Endothelial cell of umbilical vein (primary cell): ENCODE measurements around the gene ATAD5. TPM values are rescaled to one million over a fixed set of nuclear protein-coding genes. Genes with fewer than 3 reads are reported as not detected.

Experiments
- BruUV-seq: library from RNA; stranded (reverse); fragments of 400-500 nt; replicated peaks from 2 replicates; lab custom pipeline; 2021; lab: Mats Ljungman, UMichigan
- CTCF ChIA-PET: fragments of 300-600, 350-600 bp; sonication (Branson Sonifier 250); formaldehyde crosslinking; loops from one replicate; lab custom pipeline; 2021; ENCODE audit warnings: antibody characterized with exemption, inconsistent platforms; lab: Charles Lee
- POLR2A ChIA-PET: fragments of 300-600, 350-600 bp; sonication (Branson Sonifier 250); formaldehyde crosslinking; loops from one replicate; lab custom pipeline; 2021; ENCODE audit warnings: antibody characterized with exemption, inconsistent platforms; lab: Charles Lee
- DNase-seq: peaks from one replicate; pipeline ENCODE4 v3.0.0-alpha.2; 2011; ENCODE audit warnings: low read depth, low spot score
- FAIRE-seq: peaks from 2 replicates; lab custom pipeline; 2011; peaks lifted over from hg19 to GRCh38; lab: Jason Lieb, UNC
- H2AFZ ChIP-seq: 2 replicates; pipeline ENCODE4 v1.6.0; 2012; ENCODE audit warnings: low read depth, low read length, control low read depth, inconsistent platforms
- H3K27ac ChIP-seq: 2 replicates; pipeline ENCODE4 v1.5.1; 2011; ENCODE audit warnings: low read depth, mild to moderate bottlenecking, control low read depth, low read length, moderate library complexity; ENCODE audit not compliant: insufficient read depth
- H3K27me3 ChIP-seq, 2 experiments: 2 replicates each; pipeline versions ENCODE4 v1.6.0 to v1.6.1; 2011; ENCODE audit warnings: low read length in 2 of 2, mixed read lengths in 1 of 2; ENCODE audit not compliant: control insufficient read depth in 2 of 2, insufficient read depth in 2 of 2
- H3K36me3 ChIP-seq, 2 experiments: 2 replicates in 1 of 2; 3 replicates in 1 of 2; pipeline ENCODE4 v1.5.1; 2011; ENCODE audit warnings: low read length in 2 of 2, mild to moderate bottlenecking in 1 of 2, moderate library complexity in 1 of 2; ENCODE audit not compliant: control insufficient read depth in 2 of 2, insufficient read depth in 2 of 2; ENCODE audit errors: extremely low read depth in 1 of 2
- H3K4me1 ChIP-seq: 3 replicates; pipeline ENCODE4 v1.5.1; 2011; ENCODE audit warnings: mild to moderate bottlenecking, low read length; ENCODE audit not compliant: control insufficient read depth, insufficient read depth; ENCODE audit errors: extremely low read depth
- H3K4me2 ChIP-seq: 2 replicates; pipeline ENCODE4 v1.6.1; 2011; ENCODE audit warnings: low read length, control low read depth, mixed read lengths; ENCODE audit not compliant: insufficient read depth
- H3K4me3 ChIP-seq, 3 experiments: fragments of 200-600 bp in 1 of 3; sonication (generic), shearing (Covaris generic) in 1 of 3; replicated peaks in 1 of 3; 2 replicates each; pipeline ENCODE4 v1.5.1; 2011 to 2016; ENCODE audit warnings: control low read depth in 3 of 3, low read length in 3 of 3, mild to moderate bottlenecking in 2 of 3, inconsistent platforms in 1 of 3, low read depth in 1 of 3, moderate library complexity in 1 of 3; ENCODE audit not compliant: insufficient read depth in 1 of 3
- H3K79me2 ChIP-seq: 2 replicates; pipeline ENCODE4 v1.6.0; 2012; ENCODE audit warnings: low read length, inconsistent platforms; ENCODE audit not compliant: control insufficient read depth, insufficient read depth
- H3K9ac ChIP-seq: replicated peaks from 2 replicates; pipeline ENCODE3; 2011; ENCODE audit warnings: low read length, control low read depth; ENCODE audit not compliant: insufficient read depth; ENCODE audit errors: extremely low read depth
- H3K9me1 ChIP-seq: replicated peaks from 3 replicates; pipeline ENCODE4 v1.6.0; 2011; ENCODE audit warnings: mild to moderate bottlenecking, low read length; ENCODE audit not compliant: control insufficient read depth, insufficient read depth; ENCODE audit errors: extremely low read depth
- H3K9me3 ChIP-seq: replicated peaks from 2 replicates; pipeline ENCODE4 v1.5.1; 2012; ENCODE audit warnings: low read length, inconsistent platforms; ENCODE audit not compliant: control insufficient read depth, insufficient read depth
- H4K20me1 ChIP-seq: replicated peaks from 2 replicates; pipeline ENCODE3; 2011; ENCODE audit warnings: mild to moderate bottlenecking, low read length; ENCODE audit not compliant: control insufficient read depth, insufficient read depth; ENCODE audit errors: extremely low read depth
- CTCF ChIP-seq, 2 donors: IDR thresholded peaks; 1 replicate in 1 of 2; 2 replicates in 1 of 2; pipeline ENCODE4 v1.5.1; 2011; ENCODE audit warnings: low read length in 2 of 2, mild to moderate bottlenecking in 2 of 2, moderate library complexity in 2 of 2, control low read depth in 1 of 2, inconsistent platforms in 1 of 2, low read depth in 1 of 2; ENCODE audit not compliant: insufficient read depth in 1 of 2; ENCODE audit errors: extremely low read depth in 1 of 2
- EZH2 ChIP-seq: IDR thresholded peaks from 2 replicates; pipeline ENCODE4 v1.6.1; 2012; ENCODE audit warnings: borderline replicate concordance, low read depth, mild to moderate bottlenecking, moderate library complexity, low read length, inconsistent platforms; ENCODE audit not compliant: severe bottlenecking
- FOS ChIP-seq: IDR thresholded peaks from 2 replicates; pipeline ENCODE4 v1.6.1; 2011; ENCODE audit warnings: mild to moderate bottlenecking, low read length, moderate library complexity, borderline replicate concordance; ENCODE audit not compliant: insufficient read depth
- GATA2 ChIP-seq: IDR thresholded peaks from 2 replicates; pipeline ENCODE4 v1.7.0; 2011; ENCODE audit warnings: low read depth, mild to moderate bottlenecking, moderate library complexity, mixed read lengths, low read length; ENCODE audit not compliant: insufficient read length, insufficient read depth
- JUN ChIP-seq: IDR thresholded peaks from 2 replicates; pipeline ENCODE4 v1.6.1; 2011; ENCODE audit warnings: borderline replicate concordance, low read depth; ENCODE audit not compliant: insufficient read length, insufficient read depth
- MAX ChIP-seq: IDR thresholded peaks from 2 replicates; pipeline ENCODE4 v1.6.1; 2011; ENCODE audit not compliant: insufficient read depth, insufficient read length
- MYC ChIP-seq: IDR thresholded peaks from one replicate; pipeline ENCODE4 v1.6.1; 2011; ENCODE audit warnings: mild to moderate bottlenecking, low read depth, low read length
- POLR2A ChIP-seq: IDR thresholded peaks from 2 replicates; pipeline ENCODE4 v1.6.1; 2012; ENCODE audit warnings: low read depth, mild to moderate bottlenecking, control low read depth, low read length
- POLR2AphosphoS5 ChIP-seq: IDR thresholded peaks from 2 replicates; pipeline ENCODE4 v1.6.1; 2012; ENCODE audit warnings: low read depth, mild to moderate bottlenecking, control low read depth, low read length, moderate library complexity; ENCODE audit not compliant: insufficient read depth
- dilution Hi-C: fragments of 300-500 bp; cut with MboI; formaldehyde crosslinking; loops from one replicate; pipeline ENCODE4 v1.15.0; 2019; ENCODE audit warnings: low sequenced_read_pairs; ENCODE audit not compliant: extremely low pct_ligation_motif_present
- intact Hi-C: fragments of 100-400 bp; cut with micrococcal nuclease; formaldehyde crosslinking; loops from one replicate; pipeline ENCODE4 v1.10.0; 2022
- polyA plus RNA-seq, 4 experiments: library from polyadenylated mRNA; depleted of rRNA in 3 of 4; stranded (reverse) in 3 of 4; unstranded in 1 of 4; fragments of >200 nt; gene quantifications; 2 replicates each; pipeline versions ENCODE4 v1.2.1 to v1.2.3, GENCODE V29; 2011 to 2012; ENCODE audit warnings: missing spikeins in 1 of 4
- total RNA-seq: library from RNA; stranded (reverse); gene quantifications from 2 replicates; pipeline ENCODE4 v1.2.3, GENCODE V29; 2021

ATAD5 gene
- total and polyA plus RNA-seq, 2 donors (not counting 3 experiments of a cell fraction or from before 2014, with no cell fraction given), result 0.80 to 9.4 TPM

GRCh38 chr17:30886187-30886586 is 54.4 kb downstream of the ATAD5 start:
- intact Hi-C loops (no loop called here), dilution Hi-C loops (no loop called here)
- DNase-seq (no peak), FAIRE-seq (no peak)
- Histone ChIP-seq H3K27ac (no peak overlapping the region), H3K27me3 (no peaks in the 10 kb centered on the region), H3K36me3 (no peaks in the 10 kb centered on the region), H3K9me3 (no peaks in the 10 kb centered on the region), H3K4me3 (no peak overlapping the region), H3K9me1 (no peaks in the 10 kb centered on the region), H2AFZ (no peak overlapping the region), H3K9ac (no peak overlapping the region), H3K79me2 (no peaks in the 10 kb centered on the region), H4K20me1 (no peaks in the 10 kb centered on the region), H3K4me2 (no peak overlapping the region), H3K4me1 (no peaks in the 10 kb centered on the region)
- BruUV-seq, result no TSS peak
- no peak for TF ChIP-seq FOS
- TF ChIP-seq POLR2A, result no peak
- TF ChIP-seq POLR2AphosphoS5, result no peak
- no peak for TF ChIP-seq JUN
- no peak for TF ChIP-seq CTCF (IDR thresholded peaks at IDR 0.05; ENCODE audit: extremely low read depth in 1 of 2, insufficient read depth in 1 of 2, low read depth in 1 of 2, low read length in 2 of 2)
- TF ChIP-seq MAX, result no peak
- ChIA-PET CTCF (no interaction called here), POLR2A (no interaction called here)

DNA sequence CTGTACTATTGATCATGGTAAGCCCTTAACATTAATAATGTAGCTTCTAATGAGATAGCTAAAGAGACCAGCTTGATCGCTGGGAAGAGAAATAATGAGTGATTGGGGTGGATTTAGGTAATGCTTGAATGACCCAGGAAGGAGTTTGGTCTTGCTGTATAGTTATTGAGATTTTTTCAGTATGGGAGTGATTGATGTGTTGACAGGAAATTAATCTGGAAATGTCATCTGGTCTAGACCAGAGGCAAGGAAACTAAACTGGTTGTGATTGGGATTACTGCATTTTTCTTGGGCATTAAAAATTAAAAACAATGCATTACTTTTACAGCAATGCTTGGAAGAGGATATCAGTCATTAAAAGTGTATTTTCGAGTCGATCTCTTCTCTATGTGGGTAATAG is 62.5 kb downstream of the ATAD5 start:
- FAIRE-seq (peak; percentile 43), DNase-seq (peak; percentile 2)
- no peak overlapping the region for H2AFZ ChIP-seq
- BruUV-seq, result TSS peak; percentile 14
- H3K27ac ChIP-seq, result no peak overlapping the region
- no peaks in the 10 kb centered on the region for H3K9me1 ChIP-seq
- H4K20me1 ChIP-seq, result no peaks in the 10 kb centered on the region
- H3K4me2 ChIP-seq, result no peak overlapping the region
- H3K27me3 ChIP-seq, result no peaks in the 10 kb centered on the region
- H3K4me1 ChIP-seq, result no peaks in the 10 kb centered on the region
- no peaks in the 10 kb centered on the region for H3K79me2 ChIP-seq
- peaks cover 0 to 13% of the 10 kb centered on the region in 2 experiments for H3K36me3 ChIP-seq
- no peak for TF ChIP-seq POLR2A
- no peak for TF ChIP-seq MAX
- no peak for TF ChIP-seq JUN
- no peak for TF ChIP-seq MYC
- TF ChIP-seq FOS, result no peak
- TF ChIP-seq EZH2, result no peak
- no peak for TF ChIP-seq POLR2AphosphoS5
- TF ChIP-seq CTCF (IDR thresholded peaks at IDR 0.05; ENCODE audit: extremely low read depth in 1 of 2, insufficient read depth in 1 of 2, low read depth in 1 of 2, low read length in 2 of 2), result no peak
- no peak for TF ChIP-seq GATA2
- intact Hi-C loops (no loop called here), dilution Hi-C loops (no loop called here)
- no peaks in the 10 kb centered on the region for H3K9me3 ChIP-seq
- H3K9ac ChIP-seq, result no peak overlapping the region
- ChIA-PET POLR2A (no interaction called here), CTCF (interaction anchor here (1.0 kb wide), 1 partner anchor 21 kb away, joined by 3 read pairs; no protein-coding TSS in a partner anchor)
- no peak overlapping the region for H3K4me3 ChIP-seq
